HL-60 (cell line): ENCODE measurements around the gene RFX1.

Experiments used
- DNase-seq, 2 experiments: peaks; one replicate each; pipeline ENCODE4 v3.0.0-alpha.2; 2010 to 2020; ENCODE audit warnings: low read depth in 1 of 2, low spot score in 1 of 2
- H3K27ac ChIP-seq: fragments of 250-450 bp; sonication (Bioruptor Pico); replicated peaks from 2 replicates; pipeline ENCODE4 v1.5.1; 2020; ENCODE audit warnings: mild to moderate bottlenecking, moderate library complexity
- H3K27me3 ChIP-seq: fragments of 250-450 bp; sonication (Bioruptor Pico); 2 replicates; pipeline ENCODE4 v1.5.1; 2021; ENCODE audit warnings: mild to moderate bottlenecking, moderate library complexity; ENCODE audit not compliant: insufficient read depth, poor library complexity, severe bottlenecking
- H3K4me3 ChIP-seq: replicated peaks from 2 replicates; pipeline ENCODE4 v1.5.1; 2011; ENCODE audit warnings: mild to moderate bottlenecking, control low read depth, low read length; ENCODE audit not compliant: insufficient read depth
- GABPA ChIP-seq: IDR thresholded peaks from 2 replicates; pipeline ENCODE4 v1.6.1; 2012; ENCODE audit warnings: low read depth
- POLR2AphosphoS5 ChIP-seq: IDR thresholded peaks from 2 replicates; pipeline ENCODE4 v1.6.1; 2012; ENCODE audit warnings: low read depth
- SPI1 ChIP-seq: IDR thresholded peaks from 2 replicates; pipeline ENCODE4 v1.6.1; 2012; ENCODE audit warnings: low read depth, mild to moderate bottlenecking, borderline replicate concordance
- TF ChIP-seq, protein P1 (sequence below): IDR thresholded peaks from one replicate; pipeline ENCODE4 v1.5.1; 2011; ENCODE audit warnings: low read length, control low read depth, inconsistent platforms; ENCODE audit not compliant: insufficient read depth
- TF ChIP-seq, protein P2 (sequence below): IDR thresholded peaks from 2 replicates; pipeline ENCODE4 v1.6.1; 2012; ENCODE audit warnings: low read depth; ENCODE audit not compliant: insufficient replicate concordance

RFX1 gene

DNA sequence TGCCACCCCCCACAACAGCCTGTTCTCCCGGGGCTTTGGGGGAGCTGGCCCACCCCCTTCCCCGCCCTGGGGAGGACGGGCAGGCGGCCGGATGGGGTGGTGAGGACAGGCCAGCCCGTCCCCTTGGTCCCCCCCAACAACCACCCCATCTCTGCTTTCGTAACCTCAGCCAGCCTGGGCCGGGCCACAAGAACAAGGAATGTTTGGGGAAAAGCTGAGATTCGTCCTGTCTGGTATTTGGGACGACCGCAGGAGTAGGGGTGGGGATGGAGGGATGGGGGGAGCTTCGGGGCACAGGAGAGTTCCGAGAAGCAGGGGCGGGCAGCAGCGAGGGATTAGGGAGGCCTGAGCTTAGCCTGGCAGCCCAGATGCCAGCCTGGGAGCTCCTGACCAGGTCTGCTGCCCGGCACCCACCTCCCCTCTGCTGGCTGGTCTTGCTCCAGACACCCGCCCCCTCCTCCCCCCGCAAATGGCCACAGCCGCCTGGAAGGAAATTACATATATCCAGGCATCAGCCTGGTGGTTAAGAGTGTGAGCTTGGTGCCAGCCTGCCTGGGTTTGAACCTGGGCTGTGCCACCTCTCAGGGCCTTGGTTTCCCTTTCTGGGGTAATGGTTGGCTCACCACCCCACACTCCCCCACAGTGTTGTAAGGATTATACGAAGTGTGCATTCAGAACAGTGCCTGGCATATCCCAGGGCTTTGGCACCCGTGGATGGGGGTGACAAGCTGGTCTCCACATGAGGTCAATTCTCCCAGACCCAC, 67.6 kb downstream of the RFX1 start, which contains the start of gene PODNL1:
Gene PODNL1, minus strand, starts transcription at position 117 of the 764 bp plus-strand sequence. CDS start 236 bp downstream, outside the sequence.
- TF ChIP-seq, protein P1, sequence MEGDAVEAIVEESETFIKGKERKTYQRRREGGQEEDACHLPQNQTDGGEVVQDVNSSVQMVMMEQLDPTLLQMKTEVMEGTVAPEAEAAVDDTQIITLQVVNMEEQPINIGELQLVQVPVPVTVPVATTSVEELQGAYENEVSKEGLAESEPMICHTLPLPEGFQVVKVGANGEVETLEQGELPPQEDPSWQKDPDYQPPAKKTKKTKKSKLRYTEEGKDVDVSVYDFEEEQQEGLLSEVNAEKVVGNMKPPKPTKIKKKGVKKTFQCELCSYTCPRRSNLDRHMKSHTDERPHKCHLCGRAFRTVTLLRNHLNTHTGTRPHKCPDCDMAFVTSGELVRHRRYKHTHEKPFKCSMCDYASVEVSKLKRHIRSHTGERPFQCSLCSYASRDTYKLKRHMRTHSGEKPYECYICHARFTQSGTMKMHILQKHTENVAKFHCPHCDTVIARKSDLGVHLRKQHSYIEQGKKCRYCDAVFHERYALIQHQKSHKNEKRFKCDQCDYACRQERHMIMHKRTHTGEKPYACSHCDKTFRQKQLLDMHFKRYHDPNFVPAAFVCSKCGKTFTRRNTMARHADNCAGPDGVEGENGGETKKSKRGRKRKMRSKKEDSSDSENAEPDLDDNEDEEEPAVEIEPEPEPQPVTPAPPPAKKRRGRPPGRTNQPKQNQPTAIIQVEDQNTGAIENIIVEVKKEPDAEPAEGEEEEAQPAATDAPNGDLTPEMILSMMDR = no peak
- TF ChIP-seq GABPA (no peak), SPI1 (no peak), POLR2AphosphoS5 (no peak)
- TF ChIP-seq, protein P2, sequence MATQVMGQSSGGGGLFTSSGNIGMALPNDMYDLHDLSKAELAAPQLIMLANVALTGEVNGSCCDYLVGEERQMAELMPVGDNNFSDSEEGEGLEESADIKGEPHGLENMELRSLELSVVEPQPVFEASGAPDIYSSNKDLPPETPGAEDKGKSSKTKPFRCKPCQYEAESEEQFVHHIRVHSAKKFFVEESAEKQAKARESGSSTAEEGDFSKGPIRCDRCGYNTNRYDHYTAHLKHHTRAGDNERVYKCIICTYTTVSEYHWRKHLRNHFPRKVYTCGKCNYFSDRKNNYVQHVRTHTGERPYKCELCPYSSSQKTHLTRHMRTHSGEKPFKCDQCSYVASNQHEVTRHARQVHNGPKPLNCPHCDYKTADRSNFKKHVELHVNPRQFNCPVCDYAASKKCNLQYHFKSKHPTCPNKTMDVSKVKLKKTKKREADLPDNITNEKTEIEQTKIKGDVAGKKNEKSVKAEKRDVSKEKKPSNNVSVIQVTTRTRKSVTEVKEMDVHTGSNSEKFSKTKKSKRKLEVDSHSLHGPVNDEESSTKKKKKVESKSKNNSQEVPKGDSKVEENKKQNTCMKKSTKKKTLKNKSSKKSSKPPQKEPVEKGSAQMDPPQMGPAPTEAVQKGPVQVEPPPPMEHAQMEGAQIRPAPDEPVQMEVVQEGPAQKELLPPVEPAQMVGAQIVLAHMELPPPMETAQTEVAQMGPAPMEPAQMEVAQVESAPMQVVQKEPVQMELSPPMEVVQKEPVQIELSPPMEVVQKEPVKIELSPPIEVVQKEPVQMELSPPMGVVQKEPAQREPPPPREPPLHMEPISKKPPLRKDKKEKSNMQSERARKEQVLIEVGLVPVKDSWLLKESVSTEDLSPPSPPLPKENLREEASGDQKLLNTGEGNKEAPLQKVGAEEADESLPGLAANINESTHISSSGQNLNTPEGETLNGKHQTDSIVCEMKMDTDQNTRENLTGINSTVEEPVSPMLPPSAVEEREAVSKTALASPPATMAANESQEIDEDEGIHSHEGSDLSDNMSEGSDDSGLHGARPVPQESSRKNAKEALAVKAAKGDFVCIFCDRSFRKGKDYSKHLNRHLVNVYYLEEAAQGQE = no peak
- no peaks in the 10 kb centered on the region for H3K27me3 ChIP-seq
- no peak for DNase-seq
- H3K27ac ChIP-seq = no peak within 1 kb of the TSS
- H3K4me3 ChIP-seq = no peak within 1 kb of the TSS

DNA sequence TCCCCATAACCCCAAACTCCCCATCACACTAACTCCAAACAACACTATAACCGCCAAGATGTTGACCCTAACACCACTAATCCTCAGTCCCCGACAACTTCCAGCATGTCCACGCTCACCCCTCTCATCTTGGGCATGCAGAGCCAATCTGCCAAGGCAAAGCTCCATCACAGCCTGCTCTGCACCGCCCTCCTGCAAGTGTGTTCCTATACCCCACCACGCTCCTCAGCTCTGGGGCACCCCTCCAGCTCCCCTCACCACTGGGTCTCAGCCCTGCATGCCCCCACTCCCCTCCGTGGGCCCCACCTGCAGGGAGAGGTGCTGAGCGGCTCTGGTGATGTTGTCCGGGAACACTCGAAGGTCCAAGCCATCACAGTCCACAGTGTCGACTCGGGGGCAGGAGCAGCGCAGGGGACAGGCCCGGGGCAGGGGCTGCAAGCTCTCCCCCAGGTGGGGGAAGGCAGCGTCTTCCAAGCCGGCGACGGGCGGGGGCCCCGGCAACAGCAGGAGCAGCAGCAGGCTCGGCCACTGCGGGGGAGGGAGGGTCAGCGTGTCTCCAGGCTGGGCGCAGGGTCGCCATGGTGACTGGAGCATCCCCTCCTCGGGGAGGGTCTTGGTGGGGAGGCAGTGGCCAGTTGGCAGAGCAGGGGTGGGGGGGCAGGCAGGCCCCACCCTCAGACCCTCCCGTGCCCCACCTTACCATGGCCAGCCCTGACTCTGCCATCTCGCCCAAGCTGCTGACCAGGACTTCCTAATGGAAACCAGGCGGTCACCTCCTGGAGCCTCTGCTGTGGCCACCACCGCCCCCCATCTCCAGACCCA, 68.4 kb downstream of the RFX1 start:
- DNase-seq = no peak
- no peaks in the 10 kb centered on the region for H3K27me3 ChIP-seq
- no peak overlapping the region for H3K4me3 ChIP-seq
- H3K27ac ChIP-seq = no peak overlapping the region
- TF ChIP-seq POLR2AphosphoS5 (no peak), GABPA (no peak), SPI1 (no peak)
- TF ChIP-seq, protein P1 = no peak
- TF ChIP-seq, protein P2 = no peak

DNA sequence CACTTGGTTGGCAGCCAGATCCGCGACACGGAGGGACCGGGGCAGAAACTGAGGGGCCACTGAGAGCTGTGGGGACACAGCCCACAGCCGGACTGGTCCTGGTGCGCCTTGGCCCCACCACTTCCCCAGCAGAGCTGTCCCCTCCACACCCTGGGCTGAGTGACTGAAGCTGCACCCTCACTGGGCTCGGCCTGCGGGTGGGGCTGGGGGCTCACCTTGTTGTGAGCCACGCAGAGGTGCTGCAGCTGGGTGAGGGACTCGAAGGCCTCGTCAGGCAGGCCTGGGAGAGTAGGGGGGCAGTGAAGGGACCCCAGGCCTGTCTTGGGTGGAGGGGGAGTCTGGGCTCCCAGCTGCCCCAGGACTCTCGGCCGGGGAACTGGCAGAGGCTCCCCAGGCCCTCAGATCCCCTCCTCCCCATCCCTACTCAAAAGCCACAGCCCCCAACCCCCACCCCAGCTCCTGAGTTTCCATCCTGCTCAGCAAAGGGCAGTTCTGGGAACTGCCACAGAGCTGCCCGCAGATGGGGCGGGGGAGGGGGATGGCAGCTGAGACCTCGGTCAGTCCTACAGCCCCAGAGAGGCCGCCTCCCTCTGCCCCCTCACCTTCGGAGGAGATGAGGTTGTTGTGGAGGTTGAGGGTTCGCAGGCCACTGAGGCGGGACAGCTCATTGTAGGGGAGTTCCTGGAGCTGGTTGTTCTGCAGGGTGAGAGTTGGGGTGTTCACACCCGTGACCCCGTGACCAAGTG, 70.2 kb downstream of the RFX1 start:
- no peak overlapping the region for H3K27ac ChIP-seq
- no peaks in the 10 kb centered on the region for H3K27me3 ChIP-seq
- TF ChIP-seq SPI1 (no peak), GABPA (no peak), POLR2AphosphoS5 (no peak)
- TF ChIP-seq, protein P2 = no peak
- TF ChIP-seq, protein P1 = no peak
- DNase-seq = no peak
- H3K4me3 ChIP-seq = no peak overlapping the region
